ENCODE results near the gene CREBRF. TPM values are rescaled to one million over a fixed set of nuclear protein-coding genes. Genes with fewer than 3 reads are reported as not detected.

Gene CREBRF
- total RNA-seq: 32.1 TPM

GRCh38 chr5:173055983-173056782 is at the start of gene CREBRF:
Gene CREBRF, plus strand, starts transcription at chr5:173056352. Its CDS starts 24,424 bp downstream, at chr5:173080776.

GRCh38 chr5:173144200-173145176 is 88.3 kb downstream of the CREBRF start, which contains the start of gene BNIP1:
Gene BNIP1, plus strand, starts transcription at chr5:173144531. Its CDS starts 15 bp downstream, at chr5:173144546.

Small RNA genes within 50 kb of the gene (small RNA-seq; reads per million reads assigned to genes)
- gene RF00019 (ENCODE audit: low replicate concordance) (not detected), gene SNORA74B (ENCODE audit: low replicate concordance) (20.9 reads per million, percentile 96 among the genes with 10 or more reads in this experiment)

Other genes starting within 250 kb of the CREBRF start
- 92.4 TPM for gene ERGIC1, start 222.1 kb upstream of the CREBRF start, total RNA-seq
- gene RPL26L1, start 96.9 kb upstream of the CREBRF start, total RNA-seq: 25.2 TPM
- gene ATP6V0E1, start 72.6 kb upstream of the CREBRF start, total RNA-seq: 95.4 TPM
- gene BNIP1, start 88.2 kb downstream of the CREBRF start, total RNA-seq: 9.7 TPM
- gene NKX2-5, start 178.9 kb downstream of the CREBRF start, total RNA-seq: 0.18 TPM

All from metanephros (tissue), 2 donors.